GM23248 (cell line): Measurements from ENCODE around the gene SPATA25.

Source experiments
- EZH2 ChIP-seq: fragments of 200-600 bp; sonication (generic); IDR thresholded peaks from 2 replicates; pipeline ENCODE4 v1.6.1; 2018; ENCODE audit warnings: antibody characterized with exemption, mild to moderate bottlenecking; ENCODE audit not compliant: insufficient read depth, poor library complexity, severe bottlenecking
- EZH2phosphoT487 ChIP-seq: fragments of 200-600 bp; sonication (generic); IDR thresholded peaks from 2 replicates; pipeline ENCODE4 v1.6.1; 2018; ENCODE audit warnings: antibody characterized with exemption, moderate library complexity, mild to moderate bottlenecking, low read depth; ENCODE audit not compliant: insufficient read depth

GRCh38 chr20:45924391-45925261, 37.2 kb upstream of the SPATA25 start:
- TF ChIP-seq EZH2 (no peak), EZH2phosphoT487 (no peak)
